Non-pigmented ciliary epithelial cell (primary cell): ENCODE data around the gene SMPD1.
A peak's percentile ranks its signal among the peaks of the same experiment; 100 is the strongest.

ENCODE experiments used
- DNase-seq: peaks from one replicate; pipeline ENCODE4 v3.0.0-alpha.2; 2010; ENCODE audit warnings: low read depth

Gene SMPD1

DNA sequence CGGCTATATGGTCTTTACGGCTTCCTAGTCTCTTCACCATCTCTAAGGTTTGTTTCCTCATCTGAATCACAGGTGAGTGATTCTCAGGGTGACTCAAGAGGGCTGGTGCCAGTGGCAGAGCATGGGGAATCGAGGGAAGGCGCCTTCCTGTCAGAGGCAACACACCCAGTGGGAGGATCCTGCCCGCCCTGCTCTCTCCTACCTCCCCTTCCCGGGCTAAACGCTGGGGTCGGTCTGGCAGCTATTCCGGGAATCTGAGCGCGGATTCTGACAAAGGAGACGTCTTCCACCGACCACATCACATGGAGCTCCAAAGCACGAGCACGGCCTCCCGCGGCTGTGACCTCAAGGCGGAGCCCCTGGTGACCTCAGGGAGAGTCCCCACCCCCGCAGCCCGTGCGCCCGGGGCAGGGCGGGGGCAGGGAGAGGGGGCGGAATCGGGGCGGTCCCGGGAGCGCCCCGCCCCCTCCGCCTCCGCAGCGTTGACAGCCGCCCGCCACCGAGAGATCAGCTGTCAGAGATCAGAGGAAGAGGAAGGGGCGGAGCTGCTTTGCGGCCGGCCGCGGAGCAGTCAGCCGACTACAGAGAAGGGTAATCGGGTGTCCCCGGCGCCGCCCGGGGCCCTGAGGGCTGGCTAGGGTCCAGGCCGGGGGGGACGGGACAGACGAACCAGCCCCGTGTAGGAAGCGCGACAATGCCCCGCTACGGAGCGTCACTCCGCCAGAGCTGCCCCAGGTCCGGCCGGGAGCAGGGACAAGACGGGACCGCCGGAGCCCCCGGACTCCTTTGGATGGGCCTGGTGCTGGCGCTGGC, at the start of gene SMPD1:
Gene SMPD1, plus strand, starts transcription at position 570 of the 813 bp plus-strand sequence. Its CDS starts 125 bp downstream, at position 695.
- DNase-seq, result peak; percentile 19

DNA sequence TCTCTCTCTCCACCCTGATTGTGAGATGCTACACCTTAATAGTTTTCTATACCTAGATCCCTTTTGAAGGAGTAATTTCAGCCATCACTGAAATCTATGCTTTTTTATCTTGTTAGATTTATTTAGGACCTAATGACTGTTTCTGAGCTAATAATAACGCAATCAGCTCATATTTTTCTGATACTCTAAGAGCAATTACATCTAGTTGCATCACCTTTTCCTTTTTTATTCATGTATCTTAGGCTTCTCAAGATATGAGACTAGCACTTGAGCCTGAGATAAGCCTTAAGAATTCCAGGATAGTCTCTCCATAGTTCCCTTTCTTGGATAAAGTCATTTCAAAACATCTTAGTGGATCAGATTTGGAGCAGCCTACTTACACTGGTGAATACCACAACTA, 44.9 kb upstream of the SMPD1 start:
- DNase-seq, result no peak

GRCh38 chr11:6350043-6350442, 40.2 kb upstream of the SMPD1 start:
- DNase-seq, result no peak

GRCh38 chr11:6350486-6350885, 39.8 kb upstream of the SMPD1 start:
- DNase-seq, result no peak

DNA sequence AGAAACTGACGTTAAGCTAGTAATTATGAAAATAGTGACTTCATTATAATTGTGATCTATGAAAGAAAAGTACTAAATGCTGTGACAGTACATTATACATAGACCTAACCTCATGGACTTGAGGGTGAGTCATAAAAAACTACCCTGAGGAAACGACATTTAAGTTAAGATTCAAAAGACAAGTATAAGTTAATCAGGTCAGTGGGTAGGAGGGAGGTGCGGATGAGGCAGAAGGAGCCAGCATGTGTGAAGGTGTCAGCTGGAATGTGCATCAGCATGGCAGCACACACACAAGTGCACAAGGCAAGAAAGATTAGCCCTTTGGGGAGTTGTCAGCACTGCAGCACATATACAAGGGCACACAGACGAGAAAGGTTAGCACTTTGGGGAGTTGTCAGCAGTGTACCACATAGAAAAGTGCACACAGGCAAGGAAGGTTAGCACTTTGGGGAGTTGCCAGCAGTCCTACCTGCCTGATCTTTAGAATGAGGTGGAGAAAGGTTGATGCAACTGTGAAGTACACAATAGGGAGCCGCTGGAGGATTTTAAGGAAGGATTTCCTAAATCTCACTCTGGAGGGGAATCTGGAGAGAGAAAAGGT, 38.4 kb upstream of the SMPD1 start:
- DNase-seq, result no peak

- DNase-seq, result peak; percentile 13
Measured at GRCh38 chr11:6353367-6353987, 36.8 kb upstream of the SMPD1 start.

- no peak for DNase-seq
Measured at GRCh38 chr11:6354651-6355485, 35.4 kb upstream of the SMPD1 start.

DNA sequence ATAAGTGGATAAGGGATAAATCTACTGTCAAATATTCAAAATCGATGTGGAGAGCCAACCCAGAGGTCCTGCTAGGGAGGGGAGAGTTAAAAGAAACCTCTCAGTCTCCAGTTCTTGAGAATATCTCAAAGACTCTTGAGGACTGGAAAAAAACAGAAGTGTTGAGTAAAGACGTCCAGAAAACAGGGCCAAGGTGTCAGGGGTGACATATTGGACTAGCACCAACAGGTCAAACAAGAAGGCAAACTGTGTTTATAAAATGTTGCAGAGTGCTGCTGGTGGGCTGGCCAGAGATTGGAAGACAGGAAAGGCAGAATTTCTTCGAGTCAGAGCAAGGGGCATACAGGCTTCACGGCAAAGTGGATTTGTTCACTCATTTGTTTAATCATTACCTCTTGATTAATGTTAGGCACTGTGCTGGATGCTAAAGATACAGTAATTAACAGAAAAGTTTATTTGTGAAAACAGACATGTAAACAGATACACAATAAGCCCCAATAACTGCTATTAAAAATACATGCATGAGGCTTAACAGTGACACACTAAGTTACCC, 33.7 kb upstream of the SMPD1 start:
- no peak for DNase-seq

DNA sequence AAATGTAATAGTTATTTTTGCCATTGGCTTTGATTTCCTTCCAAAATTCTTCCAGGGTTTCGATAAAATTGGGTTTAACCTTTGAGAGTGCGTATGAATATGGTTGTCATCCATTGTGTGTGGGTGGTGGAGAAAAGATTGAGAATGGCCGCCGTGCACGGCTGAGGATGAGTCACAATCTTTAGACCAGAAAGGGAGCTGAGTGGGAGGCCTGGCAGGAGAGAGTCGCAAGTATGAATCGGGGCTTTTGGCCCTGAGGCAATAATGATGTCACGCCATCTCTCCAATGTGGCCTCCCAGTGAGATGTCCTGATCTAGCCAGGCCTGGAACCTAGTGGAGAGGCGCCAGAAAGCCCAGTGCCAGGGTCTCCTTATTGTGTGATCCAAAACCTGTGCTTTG, 33.1 kb upstream of the SMPD1 start:
- DNase-seq, result peak; percentile 74

GRCh38 chr11:6360183-6360582, 30.1 kb upstream of the SMPD1 start:
- DNase-seq, result no peak

GRCh38 chr11:6362185-6362872, 27.9 kb upstream of the SMPD1 start:
- no peak for DNase-seq

- peak; percentile 53 for DNase-seq
Measured at GRCh38 chr11:6362873-6363678, 27.2 kb upstream of the SMPD1 start.

GRCh38 chr11:6365659-6366058, 24.6 kb upstream of the SMPD1 start:
- no peak for DNase-seq

- no peak for DNase-seq
Measured at GRCh38 chr11:6371825-6372224, 18.4 kb upstream of the SMPD1 start.

GRCh38 chr11:6377902-6378639, 12.2 kb upstream of the SMPD1 start:
- DNase-seq, result no peak

GRCh38 chr11:6378640-6378989, 11.7 kb upstream of the SMPD1 start:
- DNase-seq, result no peak

DNA sequence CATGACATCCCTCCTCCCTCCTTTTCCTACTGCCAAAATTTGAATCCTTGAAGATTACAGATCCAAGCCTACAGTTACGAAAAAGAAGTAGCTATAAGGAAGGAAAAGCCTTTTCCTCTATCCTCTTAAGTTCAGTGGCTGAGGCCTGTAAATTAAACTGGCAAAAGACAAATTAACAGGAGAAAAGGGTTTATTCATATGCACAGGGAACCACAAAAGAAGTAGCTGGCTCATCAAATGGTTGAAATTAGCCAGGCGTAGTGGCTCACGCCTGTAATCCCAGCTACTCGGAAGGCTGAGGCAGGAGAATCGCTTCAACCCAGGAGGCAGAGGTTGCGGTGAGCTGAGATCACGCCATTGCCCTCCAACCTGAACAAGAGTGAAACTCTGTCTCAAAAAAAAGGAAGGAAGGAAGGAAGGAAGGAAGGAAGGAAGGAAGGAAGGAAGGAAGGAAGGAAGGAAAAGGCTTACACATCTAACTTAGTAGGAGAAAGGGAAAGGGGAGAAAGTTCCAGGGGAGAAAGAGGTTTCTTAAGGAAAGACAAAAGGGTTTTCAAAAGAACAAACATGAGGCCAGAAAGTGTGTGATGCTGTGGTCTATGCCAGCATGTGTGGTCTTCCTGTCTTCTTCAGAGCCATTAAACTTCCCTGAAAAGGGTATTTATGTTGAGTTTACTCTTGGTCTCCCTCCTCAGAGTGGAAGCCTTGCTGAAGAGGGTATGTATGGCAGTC, 5.1 kb upstream of the SMPD1 start:
- no peak for DNase-seq

DNA sequence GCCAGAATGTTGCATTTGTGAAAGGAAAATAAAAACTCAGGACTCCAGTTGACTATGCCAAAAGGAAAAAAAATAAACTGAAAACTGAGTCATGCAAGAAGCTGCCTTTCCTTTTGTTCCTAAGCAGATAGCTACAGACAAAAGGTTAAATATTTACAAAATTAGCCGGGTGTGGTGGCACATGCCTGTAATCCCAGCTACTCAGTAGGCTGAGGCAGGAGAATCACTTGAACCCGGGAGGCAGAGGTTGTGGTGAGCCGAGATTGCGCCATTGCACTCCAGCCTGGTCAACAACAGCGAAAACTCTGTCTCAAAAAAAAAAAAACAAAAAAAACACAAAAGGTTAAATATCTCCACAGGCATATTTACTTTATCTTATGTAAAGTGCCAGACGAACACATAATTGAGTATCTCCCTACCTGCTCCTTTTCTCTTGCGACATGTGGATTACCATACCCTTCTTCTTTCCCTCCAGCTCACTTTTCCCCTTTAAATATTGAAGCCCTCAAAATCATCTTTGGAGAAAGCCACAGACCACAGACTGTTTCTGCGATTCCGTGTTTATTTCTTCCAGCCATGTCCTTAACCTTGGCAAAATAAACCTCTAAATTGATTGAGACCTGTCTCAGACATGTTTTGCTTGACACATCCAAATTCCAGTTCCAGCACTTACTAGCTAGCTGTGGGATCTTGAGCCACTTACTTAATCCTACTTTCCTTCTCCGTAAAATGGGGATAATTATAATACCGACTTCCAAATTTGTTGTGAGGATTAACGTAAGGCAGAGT, 2.3 kb upstream of the SMPD1 start:
- DNase-seq, result no peak
